Smooth muscle cell (in vitro differentiated cells): ENCODE results near the gene BMPR1A. TPM values are rescaled to one million over a fixed set of nuclear protein-coding genes. Genes with fewer than 3 reads are reported as not detected.

ENCODE experiments used
- DNase-seq: peaks from one replicate; lab custom pipeline; 2025; ENCODE audit not compliant: unreplicated experiment; lab: John Stamatoyannopoulos, UW
- H2AFZ ChIP-seq: fragments of 200-600 bp; sonication (generic); 2 replicates; pipeline ENCODE4 v1.6.0; 2016; ENCODE audit warnings: antibody characterized with exemption, low read depth, mild to moderate bottlenecking
- H3F3A ChIP-seq: fragments of 200-600 bp; sonication (generic); 2 replicates; pipeline ENCODE4 v1.6.0; 2017; ENCODE audit warnings: antibody characterized with exemption, low read depth
- H3K27ac ChIP-seq: fragments of 200-600 bp; sonication (generic); 2 replicates; pipeline ENCODE4 v1.5.1; 2016; ENCODE audit warnings: low read depth, mild to moderate bottlenecking
- H3K27me3 ChIP-seq: fragments of 200-600 bp; sonication (generic); 2 replicates; pipeline ENCODE4 v1.6.1; 2016; ENCODE audit warnings: low read depth, mild to moderate bottlenecking
- H3K36me3 ChIP-seq: fragments of 200-600 bp; sonication (generic); 2 replicates; pipeline ENCODE4 v1.5.1; 2016; ENCODE audit warnings: low read depth
- H3K4me1 ChIP-seq: fragments of 200-600 bp; sonication (generic); 2 replicates; pipeline ENCODE4 v1.5.1; 2016; ENCODE audit warnings: low read depth
- H3K4me2 ChIP-seq: fragments of 200-600 bp; sonication (generic); 2 replicates; pipeline ENCODE4 v1.6.0; 2016; ENCODE audit warnings: mild to moderate bottlenecking
- H3K4me3 ChIP-seq: fragments of 200-600 bp; sonication (generic); 2 replicates; pipeline ENCODE4 v1.5.1; 2016; ENCODE audit warnings: mild to moderate bottlenecking
- H3K79me2 ChIP-seq: fragments of 200-600 bp; sonication (generic); 2 replicates; pipeline ENCODE4 v1.6.0; 2016; ENCODE audit warnings: low read depth, mild to moderate bottlenecking
- H3K9ac ChIP-seq: fragments of 200-600 bp; sonication (generic); 2 replicates; pipeline ENCODE4 v1.6.0; 2016; ENCODE audit warnings: low read depth
- H3K9me3 ChIP-seq: fragments of 200-600 bp; sonication (generic); replicated peaks from 2 replicates; pipeline ENCODE4 v1.5.1; 2016; ENCODE audit warnings: low read depth
- H4K20me1 ChIP-seq: fragments of 200-600 bp; sonication (generic); 2 replicates; pipeline ENCODE4 v1.6.0; 2016; ENCODE audit warnings: low read depth
- WGBS: methylation state at CpG from one replicate; pipeline ENCODE4 v1.1.7; 2016; ENCODE audit warnings: low lambda C conversion rate; 5-methylcytosine and 5-hydroxymethylcytosine counted together
- polyA plus RNA-seq: library from polyadenylated mRNA; unstranded; fragments of >200 nt; fragmentation: Nextera tagmentation; extraction: Ambion mirVana; gene quantifications from 2 replicates; pipeline ENCODE4 v1.2.1, GENCODE V29; 2016
- total RNA-seq: library from RNA; depleted of rRNA; stranded (reverse); fragments of >200 nt; gene quantifications from 2 replicates; pipeline ENCODE4 v1.2.3, GENCODE V29; 2014
- TF ChIP-seq, protein P1 (sequence below): fragments of 200-600 bp; sonication (generic); IDR thresholded peaks from 2 replicates; pipeline ENCODE4 v1.5.1; 2017; ENCODE audit warnings: borderline replicate concordance, mild to moderate bottlenecking, antibody characterized with exemption; ENCODE audit not compliant: insufficient read depth, poor library complexity, severe bottlenecking

Gene BMPR1A
- total and polyA plus RNA-seq, 2 experiments from 2014 or later = 15.5 to 80.9 TPM

DNA sequence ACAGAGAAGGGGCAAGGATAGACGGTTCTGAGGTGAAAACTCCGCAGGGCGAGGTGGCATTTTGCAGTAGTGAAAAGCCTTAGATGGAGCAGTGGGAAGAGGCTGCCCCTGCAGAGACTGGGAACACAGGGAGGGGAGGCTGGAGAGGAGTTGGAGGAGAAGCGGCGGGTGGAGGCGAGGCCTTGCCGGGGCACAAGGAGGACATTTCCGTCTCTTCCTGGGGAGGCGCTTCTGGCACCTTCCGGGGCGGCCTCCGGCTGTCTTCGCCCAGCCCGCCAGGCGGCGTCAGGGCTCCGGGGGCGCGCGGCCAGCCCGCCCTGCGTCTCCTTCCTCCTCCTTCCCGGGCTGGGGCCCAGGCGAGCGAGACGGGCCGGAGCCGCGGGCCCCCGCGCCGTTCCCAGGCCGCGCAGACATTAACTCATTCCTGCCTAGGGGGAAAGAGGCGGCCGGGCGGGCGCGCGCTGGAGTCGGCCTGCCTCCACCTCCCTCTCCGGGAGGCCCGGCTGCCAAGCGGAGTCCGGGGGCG, 45.4 kb upstream of the BMPR1A start:
- no peaks in the 10 kb centered on the region for H4K20me1 ChIP-seq
- H3K9me3 ChIP-seq = no peaks in the 10 kb centered on the region
- TF ChIP-seq, protein P1, sequence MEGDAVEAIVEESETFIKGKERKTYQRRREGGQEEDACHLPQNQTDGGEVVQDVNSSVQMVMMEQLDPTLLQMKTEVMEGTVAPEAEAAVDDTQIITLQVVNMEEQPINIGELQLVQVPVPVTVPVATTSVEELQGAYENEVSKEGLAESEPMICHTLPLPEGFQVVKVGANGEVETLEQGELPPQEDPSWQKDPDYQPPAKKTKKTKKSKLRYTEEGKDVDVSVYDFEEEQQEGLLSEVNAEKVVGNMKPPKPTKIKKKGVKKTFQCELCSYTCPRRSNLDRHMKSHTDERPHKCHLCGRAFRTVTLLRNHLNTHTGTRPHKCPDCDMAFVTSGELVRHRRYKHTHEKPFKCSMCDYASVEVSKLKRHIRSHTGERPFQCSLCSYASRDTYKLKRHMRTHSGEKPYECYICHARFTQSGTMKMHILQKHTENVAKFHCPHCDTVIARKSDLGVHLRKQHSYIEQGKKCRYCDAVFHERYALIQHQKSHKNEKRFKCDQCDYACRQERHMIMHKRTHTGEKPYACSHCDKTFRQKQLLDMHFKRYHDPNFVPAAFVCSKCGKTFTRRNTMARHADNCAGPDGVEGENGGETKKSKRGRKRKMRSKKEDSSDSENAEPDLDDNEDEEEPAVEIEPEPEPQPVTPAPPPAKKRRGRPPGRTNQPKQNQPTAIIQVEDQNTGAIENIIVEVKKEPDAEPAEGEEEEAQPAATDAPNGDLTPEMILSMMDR = peak; percentile 68
- H3K27me3 ChIP-seq = no peaks in the 10 kb centered on the region
- H3K79me2 ChIP-seq = no peaks in the 10 kb centered on the region
- peak overlapping the region; percentile 88 for H3K27ac ChIP-seq
- peak overlapping the region; percentile 93 for H3K9ac ChIP-seq
- peak overlapping the region; percentile 98 for H3K4me2 ChIP-seq
- DNase-seq = peak; percentile 68
- WGBS = 7% methylated on average over 43 of the region's 46 CpGs
- no peaks in the 10 kb centered on the region for H3K36me3 ChIP-seq
- H2AFZ ChIP-seq = peak overlapping the region; percentile 98
- peaks cover 8% of the 10 kb centered on the region for H3F3A ChIP-seq
- peaks cover 6% of the 10 kb centered on the region for H3K4me1 ChIP-seq
- peak overlapping the region; percentile 79 for H3K4me3 ChIP-seq

DNA sequence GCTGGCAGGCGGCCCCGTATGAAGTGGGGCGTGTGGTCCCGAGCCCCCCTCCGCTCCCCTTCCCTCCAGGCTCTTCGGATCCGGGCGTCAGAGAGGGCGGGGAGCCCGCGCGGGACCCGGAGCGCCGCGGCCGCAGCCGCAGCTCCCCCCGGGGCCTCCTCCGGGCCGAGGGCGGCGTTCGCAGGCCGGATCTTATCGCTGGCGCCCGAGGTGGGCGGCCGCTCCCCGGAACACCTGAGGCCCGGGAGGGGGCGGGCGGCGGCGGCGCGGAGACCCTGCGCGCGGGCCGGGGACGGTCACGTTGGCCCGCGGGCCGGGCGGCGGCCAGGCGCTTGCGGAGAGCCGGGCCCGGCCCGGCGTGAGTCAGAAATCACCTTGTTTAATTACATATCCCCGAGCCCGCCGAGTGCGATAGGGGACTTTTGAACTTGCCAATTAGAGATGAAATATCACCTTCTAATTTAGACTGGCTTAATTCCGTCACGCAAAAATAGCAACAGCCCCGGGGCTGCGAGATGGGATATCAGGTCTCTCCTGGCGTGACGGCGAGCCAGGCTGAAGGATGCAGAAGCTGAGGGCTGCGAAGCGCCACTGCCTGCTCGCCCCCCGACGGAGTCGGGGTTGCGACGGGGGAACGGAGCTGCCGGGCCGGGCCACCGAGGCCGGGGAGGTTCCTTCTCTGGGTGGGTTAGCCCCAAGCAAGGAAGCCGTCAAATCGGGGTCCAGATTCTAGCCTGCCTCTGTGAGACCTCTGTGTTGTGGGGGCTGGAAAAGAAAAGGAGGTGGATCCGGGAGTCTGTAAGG, 44.7 kb upstream of the BMPR1A start:
- TF ChIP-seq, protein P1 = no peak
- H3K27me3 ChIP-seq = no peaks in the 10 kb centered on the region
- H3K4me3 ChIP-seq = peak overlapping the region; percentile 79
- peak; percentile 37 for DNase-seq
- H2AFZ ChIP-seq = peak overlapping the region; percentile 98
- H3K4me1 ChIP-seq = peaks cover 6% of the 10 kb centered on the region
- H3K9me3 ChIP-seq = no peaks in the 10 kb centered on the region
- H3F3A ChIP-seq = peaks cover 8% of the 10 kb centered on the region
- WGBS = under 1% methylated on average over 28 of the region's 82 CpGs
- no peaks in the 10 kb centered on the region for H3K36me3 ChIP-seq
- peak overlapping the region; percentile 93 for H3K9ac ChIP-seq
- H4K20me1 ChIP-seq = no peaks in the 10 kb centered on the region
- peak overlapping the region; percentile 98 for H3K4me2 ChIP-seq
- H3K79me2 ChIP-seq = no peaks in the 10 kb centered on the region
- peak overlapping the region; percentile 88 for H3K27ac ChIP-seq

DNA sequence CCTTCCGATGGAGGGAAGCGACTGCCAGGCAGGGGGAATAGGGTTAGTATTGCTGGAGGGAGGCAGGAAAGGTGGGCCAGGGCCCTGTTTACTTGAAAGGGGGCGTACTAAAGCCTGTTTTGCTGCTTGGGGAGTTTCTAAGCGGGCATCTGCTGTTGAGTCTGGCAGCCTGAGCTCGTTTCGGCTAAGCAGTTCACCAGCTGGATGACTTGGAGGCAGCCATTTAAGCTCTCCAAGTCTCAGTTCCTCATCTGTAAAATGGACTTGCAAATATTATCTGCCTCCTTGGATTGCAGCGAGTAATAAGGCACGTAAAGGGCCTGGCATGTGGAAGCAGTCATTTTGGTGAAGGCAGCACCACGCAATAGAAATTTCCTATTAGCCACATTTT, 44.1 kb upstream of the BMPR1A start:
- DNase-seq = no peak
- no peaks in the 10 kb centered on the region for H3K27me3 ChIP-seq
- no peaks in the 10 kb centered on the region for H3K79me2 ChIP-seq
- no peaks in the 10 kb centered on the region for H3K36me3 ChIP-seq
- H3K4me1 ChIP-seq = peaks cover 6% of the 10 kb centered on the region
- peak overlapping the region; percentile 79 for H3K4me3 ChIP-seq
- H3K4me2 ChIP-seq = peak overlapping the region; percentile 98
- peak overlapping the region; percentile 81 for H2AFZ ChIP-seq
- no peaks in the 10 kb centered on the region for H4K20me1 ChIP-seq
- H3K9ac ChIP-seq = peak overlapping the region; percentile 93
- H3K27ac ChIP-seq = peak overlapping the region; percentile 88
- no peaks in the 10 kb centered on the region for H3K9me3 ChIP-seq
- TF ChIP-seq, protein P1 = no peak
- WGBS = 48% methylated on average over 9 of the region's 9 CpGs
- peaks cover 8% of the 10 kb centered on the region for H3F3A ChIP-seq
